ENCODE results near the gene TPSAB1.

Gene TPSAB1

DNA sequence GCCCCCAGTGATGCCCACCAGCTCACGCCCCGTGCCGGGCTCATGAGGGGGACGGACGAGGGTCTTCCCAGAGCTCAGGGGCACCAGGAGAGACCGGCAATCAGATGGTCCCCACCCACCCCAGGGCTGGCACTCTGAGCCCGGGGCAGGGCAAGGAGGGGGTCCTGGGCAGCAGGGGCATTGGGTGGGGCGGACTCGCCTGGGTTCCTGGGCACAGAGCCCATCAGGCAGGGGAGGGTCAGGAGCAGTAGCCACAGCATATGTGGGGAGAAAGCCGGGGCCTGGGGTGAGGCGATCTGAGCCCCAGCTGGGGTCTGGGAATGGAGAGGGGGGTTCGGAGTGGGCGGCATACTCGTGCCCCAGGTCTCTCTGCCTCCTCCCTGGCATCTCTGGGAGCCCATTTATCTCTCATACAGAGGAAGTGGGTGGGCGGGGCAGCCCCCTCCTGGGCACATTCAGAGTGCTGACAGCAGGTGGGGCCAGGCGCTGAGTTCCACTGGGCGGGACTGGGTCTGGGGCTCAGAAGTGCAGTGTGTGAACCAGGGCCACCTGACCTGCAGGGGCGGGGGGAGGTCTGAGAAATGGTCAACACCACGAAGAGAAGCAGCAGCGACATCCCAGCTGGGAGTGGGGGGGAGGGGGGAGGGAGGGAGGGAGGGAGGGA lies 48.4 kb downstream of the TPSAB1 start:
- no peak for DNase-seq

DNA sequence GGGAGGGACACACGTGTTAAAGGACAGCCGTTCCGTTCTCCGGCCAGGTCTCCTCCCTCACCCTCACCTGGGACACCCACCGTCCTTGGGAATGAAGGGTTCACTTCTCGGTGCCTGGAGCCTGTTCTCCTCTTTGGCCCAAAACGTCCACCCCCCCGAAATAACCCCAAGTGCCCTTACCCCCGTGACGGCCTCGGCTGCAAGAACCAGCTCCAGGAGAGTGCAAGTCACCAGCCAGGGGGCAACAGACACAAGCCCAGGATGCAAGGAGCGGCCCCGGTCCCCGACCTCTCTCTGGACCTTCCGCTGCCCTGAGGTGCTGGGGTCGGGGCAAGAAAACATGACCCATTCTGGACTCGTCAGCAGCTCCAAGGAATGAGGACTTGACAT lies 49.0 kb downstream of the TPSAB1 start:
- DNase-seq: no peak

- no peak for DNase-seq
These were observed 49.6 kb downstream of the TPSAB1 start for GRCh38 chr16:1290063-1290501.

GRCh38 chr16:1290860-1291575 lies 50.5 kb downstream of the TPSAB1 start:
- DNase-seq: no peak

- no peak for DNase-seq
These were observed 51.1 kb downstream of the TPSAB1 start for GRCh38 chr16:1291576-1291974.

Measured in activated CD4-positive, alpha-beta T cell treated with anti-CD3 and anti-CD28 coated beads, Interleukin-2, amount 50 U/mL, for 1 hour (primary cell).